GM12875 (cell line): ENCODE results near the gene CDKL5.
"Not testable (repeated sequence)": the region's sequence is repeated elsewhere in the genome, so short reads cannot be mapped to it uniquely, and the experiment has no call there.

ENCODE experiments used
- H3K4me3 ChIP-seq: one replicate; pipeline ENCODE4 v1.5.1; 2011; ENCODE audit warnings: low read depth, low read length, control low read depth
- TF ChIP-seq, protein P1 (sequence below): IDR thresholded peaks from 2 replicates; pipeline ENCODE4 v1.5.1; 2011; ENCODE audit warnings: low read depth, mild to moderate bottlenecking, control low read depth, inconsistent platforms, low read length, moderate library complexity, borderline replicate concordance; ENCODE audit not compliant: insufficient read depth

Gene CDKL5

DNA sequence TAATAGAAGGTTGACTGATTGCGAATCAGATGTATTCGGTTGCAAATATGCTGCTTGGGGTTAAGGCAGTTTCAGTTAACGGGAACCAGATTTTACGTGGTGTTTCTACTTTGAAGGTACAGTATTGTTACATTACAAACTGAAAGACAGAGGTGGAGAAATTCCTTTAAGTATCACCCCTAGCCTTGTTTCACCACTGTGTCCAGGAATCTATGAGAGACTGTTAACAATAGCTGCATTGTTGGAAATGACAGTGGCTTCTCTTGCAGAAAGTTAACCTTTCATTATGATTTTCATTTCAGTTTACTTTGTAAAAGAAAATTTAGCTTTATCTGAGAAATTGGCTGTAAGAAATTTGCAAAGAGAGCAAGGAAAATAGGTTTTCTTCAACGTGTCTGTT lies 2.6 kb downstream of the CDKL5 start:
- TF ChIP-seq, protein P1, sequence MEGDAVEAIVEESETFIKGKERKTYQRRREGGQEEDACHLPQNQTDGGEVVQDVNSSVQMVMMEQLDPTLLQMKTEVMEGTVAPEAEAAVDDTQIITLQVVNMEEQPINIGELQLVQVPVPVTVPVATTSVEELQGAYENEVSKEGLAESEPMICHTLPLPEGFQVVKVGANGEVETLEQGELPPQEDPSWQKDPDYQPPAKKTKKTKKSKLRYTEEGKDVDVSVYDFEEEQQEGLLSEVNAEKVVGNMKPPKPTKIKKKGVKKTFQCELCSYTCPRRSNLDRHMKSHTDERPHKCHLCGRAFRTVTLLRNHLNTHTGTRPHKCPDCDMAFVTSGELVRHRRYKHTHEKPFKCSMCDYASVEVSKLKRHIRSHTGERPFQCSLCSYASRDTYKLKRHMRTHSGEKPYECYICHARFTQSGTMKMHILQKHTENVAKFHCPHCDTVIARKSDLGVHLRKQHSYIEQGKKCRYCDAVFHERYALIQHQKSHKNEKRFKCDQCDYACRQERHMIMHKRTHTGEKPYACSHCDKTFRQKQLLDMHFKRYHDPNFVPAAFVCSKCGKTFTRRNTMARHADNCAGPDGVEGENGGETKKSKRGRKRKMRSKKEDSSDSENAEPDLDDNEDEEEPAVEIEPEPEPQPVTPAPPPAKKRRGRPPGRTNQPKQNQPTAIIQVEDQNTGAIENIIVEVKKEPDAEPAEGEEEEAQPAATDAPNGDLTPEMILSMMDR: no peak
- no peak overlapping the region for H3K4me3 ChIP-seq

DNA sequence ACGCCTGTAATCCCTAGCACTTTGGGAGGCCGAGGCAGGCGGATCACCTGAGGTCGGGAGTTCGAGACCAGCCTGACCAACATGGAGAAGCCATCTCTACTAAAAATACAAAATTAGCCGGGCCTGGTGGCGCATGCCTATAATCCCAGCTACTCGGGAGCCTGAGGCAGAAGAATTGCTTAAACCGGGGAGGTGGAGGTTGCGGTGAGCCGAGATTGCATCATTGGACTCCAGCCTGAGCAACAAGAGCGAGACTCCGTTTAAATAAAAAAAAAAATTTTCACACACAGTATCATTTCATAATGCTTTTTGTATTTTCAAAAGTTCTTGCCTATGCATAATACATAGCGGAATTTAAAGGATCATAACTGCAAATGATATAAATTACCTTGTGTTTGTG lies 7.9 kb downstream of the CDKL5 start:
- H3K4me3 ChIP-seq: not testable (repeated sequence)

DNA sequence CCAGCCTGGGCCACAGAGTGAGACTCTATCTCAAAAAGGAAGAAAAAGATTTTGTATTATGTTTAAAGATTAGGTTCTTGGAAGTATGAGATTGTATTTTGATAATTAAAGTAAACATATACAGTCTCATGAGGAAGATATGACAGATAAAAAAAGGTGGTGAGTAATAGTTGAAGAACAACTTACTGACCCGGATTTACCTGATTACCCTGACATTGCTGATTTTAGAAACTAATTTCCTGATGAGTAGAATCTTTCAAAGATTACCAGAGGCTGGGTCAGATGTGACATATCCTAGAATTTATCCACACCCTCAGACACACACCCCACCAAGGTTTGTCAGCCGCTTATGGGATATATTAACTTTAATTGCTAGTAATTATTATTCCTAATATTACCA lies 9.5 kb downstream of the CDKL5 start:
- TF ChIP-seq, protein P1: no peak
- H3K4me3 ChIP-seq: no peak overlapping the region

DNA sequence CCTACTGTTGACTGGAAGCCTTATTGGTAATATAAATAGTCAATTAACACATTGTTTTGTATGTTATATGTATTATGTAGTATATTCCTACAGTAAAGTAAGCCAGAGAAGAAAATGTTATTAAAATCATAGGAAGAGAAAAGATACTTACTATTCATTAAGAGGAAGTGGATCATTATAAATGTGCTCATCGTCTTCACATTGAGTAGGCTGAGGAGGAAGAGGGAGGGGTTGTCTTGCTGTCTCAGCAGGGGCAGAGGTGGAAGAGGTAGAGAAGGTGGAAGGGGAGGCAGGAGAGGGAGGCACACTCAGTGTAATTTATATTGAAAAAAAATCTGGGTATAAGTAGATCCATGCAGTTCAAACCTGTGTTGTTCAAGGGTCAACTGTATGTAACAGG lies 10.6 kb downstream of the CDKL5 start:
- TF ChIP-seq, protein P1: no peak
- H3K4me3 ChIP-seq: no peak overlapping the region

DNA sequence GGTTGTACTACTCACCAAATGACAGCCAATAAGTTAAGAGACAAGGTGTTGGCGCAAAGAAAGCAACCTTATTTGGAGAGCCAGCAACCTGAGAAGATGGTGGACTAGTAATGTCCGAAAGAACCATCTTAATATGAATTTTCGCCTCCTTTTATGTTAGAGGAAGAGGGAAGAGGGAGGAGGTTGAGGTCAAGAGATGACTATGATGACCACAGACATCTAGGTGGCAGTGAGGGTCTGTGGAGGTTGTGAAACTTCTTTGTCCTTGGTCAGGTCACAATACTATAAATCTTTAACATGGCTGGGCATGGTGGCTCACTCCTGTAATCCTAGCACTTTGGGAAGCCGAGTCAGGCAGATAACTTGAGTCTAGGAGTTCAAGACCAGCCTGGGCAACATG lies 15.4 kb downstream of the CDKL5 start:
- TF ChIP-seq, protein P1: no peak
- no peak overlapping the region for H3K4me3 ChIP-seq

DNA sequence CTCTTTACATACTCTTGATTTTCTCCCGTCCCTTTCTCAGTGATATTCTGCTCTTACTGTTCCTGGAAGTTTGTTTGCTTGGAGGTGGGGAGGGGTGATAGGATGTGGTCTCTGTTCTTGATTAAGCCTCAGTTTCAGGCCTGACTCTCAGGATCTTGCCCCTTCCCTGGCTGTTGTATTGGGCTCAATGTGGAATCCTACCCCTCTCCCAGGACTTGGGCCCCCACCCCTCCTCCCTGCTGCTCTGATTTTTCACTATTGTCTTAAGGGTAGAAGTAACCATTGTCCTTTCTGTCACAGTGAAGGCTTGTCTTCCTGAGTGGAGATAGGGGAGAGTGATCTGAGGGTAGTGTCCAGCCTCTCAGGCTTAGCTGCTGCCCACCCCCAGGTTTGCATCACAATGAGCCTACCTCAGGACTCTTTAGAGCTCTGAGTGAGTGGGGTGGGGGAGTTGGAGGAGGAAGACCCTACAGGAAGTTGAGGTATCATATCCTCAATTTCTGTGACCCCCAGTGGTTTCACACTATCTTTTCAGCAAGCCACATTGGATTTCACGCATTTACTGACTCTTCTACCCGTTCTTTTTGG lies 16.5 kb downstream of the CDKL5 start:
- no peak overlapping the region for H3K4me3 ChIP-seq
- TF ChIP-seq, protein P1: no peak

DNA sequence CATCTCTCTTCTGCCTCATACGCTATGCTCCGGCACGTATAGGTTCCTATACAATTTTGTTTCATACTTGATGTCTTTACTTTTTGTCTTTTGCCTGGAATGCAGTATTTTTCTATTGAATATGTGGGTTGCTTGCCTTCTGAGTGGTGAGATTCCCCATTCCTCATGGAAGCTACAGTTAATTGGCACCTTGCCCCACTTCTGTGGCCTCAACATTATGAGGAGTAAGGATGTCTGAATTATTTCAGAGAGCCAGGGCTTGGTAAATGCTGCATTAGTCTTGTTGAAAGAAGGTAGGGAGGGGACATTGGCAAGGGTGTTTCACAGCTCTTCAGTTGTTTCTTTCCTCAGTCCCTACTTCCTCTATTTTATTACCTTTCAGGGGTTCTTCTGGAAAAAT lies 23.0 kb downstream of the CDKL5 start:
- TF ChIP-seq, protein P1: no peak
- no peak overlapping the region for H3K4me3 ChIP-seq

DNA sequence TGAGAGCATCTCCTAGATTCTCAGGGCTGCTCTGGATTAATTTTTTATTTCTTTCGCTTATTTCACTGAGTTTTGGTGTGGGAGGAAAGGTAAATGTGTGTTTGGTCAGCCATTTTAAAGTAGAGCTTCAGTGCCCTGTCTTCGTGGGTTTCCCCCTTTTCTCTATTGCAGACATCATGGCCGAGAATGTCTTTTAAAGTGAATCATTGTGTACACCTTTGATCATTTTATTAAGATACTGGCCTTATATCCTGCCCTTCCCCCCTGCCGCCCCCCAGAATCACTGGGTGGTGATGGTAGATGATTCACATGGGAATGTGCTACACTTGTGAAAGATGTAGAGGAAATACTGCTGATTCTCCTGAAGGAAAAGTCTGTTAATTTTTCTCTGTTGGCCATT lies 23.8 kb downstream of the CDKL5 start:
- TF ChIP-seq, protein P1: no peak
- no peak overlapping the region for H3K4me3 ChIP-seq
